Endodermal cell (in vitro differentiated cells): ENCODE results near the gene AMHR2. TPM values are rescaled to one million over a fixed set of nuclear protein-coding genes. Genes with fewer than 3 reads are reported as not detected.
A peak's percentile ranks its signal among the peaks of the same experiment; 100 is the strongest.

ENCODE experiments used
- DNase-seq: peaks from one replicate; pipeline ENCODE4 v3.0.0-alpha.2; 2017
- H3K27ac ChIP-seq: 2 replicates; pipeline ENCODE4 v1.5.1; 2013; ENCODE audit warnings: mild to moderate bottlenecking, low read depth, low read length, moderate library complexity
- H3K27me3 ChIP-seq: 2 replicates; pipeline ENCODE4 v1.6.1; 2013; ENCODE audit warnings: mild to moderate bottlenecking, low read length, moderate library complexity; ENCODE audit not compliant: insufficient read depth, control insufficient read depth, poor library complexity, severe bottlenecking
- H3K36me3 ChIP-seq: 2 replicates; pipeline ENCODE4 v1.7.0; 2013; ENCODE audit warnings: mild to moderate bottlenecking, low read length, moderate library complexity; ENCODE audit not compliant: control insufficient read depth, insufficient read depth
- H3K4me1 ChIP-seq: one replicate; pipeline ENCODE4 v1.7.0; 2013; ENCODE audit warnings: low read length; ENCODE audit not compliant: control insufficient read depth, insufficient read depth
- H3K4me3 ChIP-seq: 2 replicates; pipeline ENCODE4 v1.5.1; 2013; ENCODE audit warnings: mild to moderate bottlenecking, low read length, moderate library complexity
- H3K9ac ChIP-seq: 2 replicates; pipeline ENCODE4 v1.6.1; 2013; ENCODE audit warnings: mild to moderate bottlenecking, low read length, moderate library complexity; ENCODE audit not compliant: poor library complexity, severe bottlenecking; ENCODE audit errors: extremely low read depth
- H3K9me3 ChIP-seq: 2 replicates; pipeline ENCODE4 v1.6.1; 2013; ENCODE audit warnings: mild to moderate bottlenecking, low read length, moderate library complexity; ENCODE audit not compliant: control insufficient read depth
- H3K27ac Mint-ChIP-seq: 2 replicates; pipeline ENCODE4 v1.8.0; 2020; ENCODE audit warnings: mixed read lengths
- H3K27me3 Mint-ChIP-seq: 2 replicates; pipeline ENCODE4 v1.8.0; 2021; ENCODE audit warnings: mild to moderate bottlenecking, mixed read lengths; ENCODE audit not compliant: insufficient read depth
- H3K36me3 Mint-ChIP-seq: 2 replicates; pipeline ENCODE4 v1.8.0; 2020; ENCODE audit warnings: low read depth, mixed read lengths
- H3K4me1 Mint-ChIP-seq: 2 replicates; pipeline ENCODE4 v1.8.0; 2020; ENCODE audit warnings: mixed read lengths
- H3K4me3 Mint-ChIP-seq: 2 replicates; pipeline ENCODE4 v1.8.0; 2020; ENCODE audit warnings: mild to moderate bottlenecking, moderate library complexity, mixed read lengths
- H3K9me3 Mint-ChIP-seq: 2 replicates; pipeline ENCODE4 v1.8.0; 2020; ENCODE audit warnings: mild to moderate bottlenecking, mixed read lengths
- CTCF ChIP-seq: fragments of 200-600 bp; sonication (generic); conservative IDR thresholded peaks from 2 replicates; pipeline ENCODE4 v1.5.0; 2021; ENCODE audit warnings: antibody characterized with exemption, mild to moderate bottlenecking
- WGBS, 2 experiments: methylation state at CpG; one replicate each; pipeline versions ENCODE4 v1.1.5 to v1.1.7; 2013; ENCODE audit warnings: missing lambda C conversion rate in 2 of 2, mixed read lengths in 1 of 2; ENCODE audit not compliant: insufficient coverage in 1 of 2, insufficient read length in 1 of 2; 5-methylcytosine and 5-hydroxymethylcytosine counted together
- total RNA-seq, 2 donors: library from RNA; stranded (reverse); fragmentation: NEBNext Ultra II Directional in 1 of 2; extraction: Animal tissue kit (Norgen Biotek cat#: 25700) in 1 of 2; gene quantifications; 2 replicates in 1 of 2; 3 replicates in 1 of 2; pipeline ENCODE4 v1.2.1, GENCODE V29; 2021

AMHR2 gene
- total RNA-seq, 2 donors from 2014 or later = 17.1 to 23.6 TPM

DNA sequence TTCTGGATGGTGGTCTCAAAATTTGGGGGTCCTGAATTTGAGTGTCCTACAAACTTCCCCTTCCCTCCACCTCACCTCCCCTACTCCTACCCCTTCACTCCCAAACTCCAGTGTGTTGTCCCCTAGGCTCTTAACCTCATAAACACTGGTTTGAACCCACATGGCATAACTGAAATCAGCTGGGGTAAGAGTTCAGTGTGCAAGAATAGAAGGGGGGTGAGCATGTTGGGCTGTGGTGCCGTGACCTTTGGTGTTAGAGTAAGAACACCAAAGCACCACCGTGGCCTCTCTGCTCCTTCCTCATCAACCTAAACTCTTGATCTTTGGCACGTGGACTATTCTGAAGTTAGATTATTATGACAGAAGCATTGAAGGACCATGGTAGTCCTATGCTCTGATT is 39.3 kb downstream of the AMHR2 start:
- H3K4me1 ChIP-seq = peaks cover 14% of the 10 kb centered on the region

GRCh38 chr12:53463802-53464560 is 40.3 kb downstream of the AMHR2 start:
- H3K4me1 ChIP-seq = peaks cover 14% of the 10 kb centered on the region
- peaks cover 80% of the 10 kb centered on the region for H3K4me1 Mint-ChIP-seq
- no peak overlapping the region for H3K27ac ChIP-seq
- no peak for TF ChIP-seq CTCF
- no peak overlapping the region for H3K27ac Mint-ChIP-seq
- peaks cover 92% of the 10 kb centered on the region for H3K36me3 Mint-ChIP-seq
- H3K4me3 Mint-ChIP-seq = no peak overlapping the region
- H3K9me3 Mint-ChIP-seq = no peaks in the 10 kb centered on the region
- no peak overlapping the region for H3K9ac ChIP-seq
- H3K27me3 ChIP-seq = no peaks in the 10 kb centered on the region
- peak overlapping the region; percentile 14 for H3K4me3 ChIP-seq
- peaks cover 98% of the 10 kb centered on the region for H3K36me3 ChIP-seq
- no peaks in the 10 kb centered on the region for H3K9me3 ChIP-seq
- H3K27me3 Mint-ChIP-seq = no peaks in the 10 kb centered on the region
- peak; percentile 52 for DNase-seq
- WGBS, 2 experiments = 79 to 96% methylated on average over 4 to 5 of the region's 5 CpGs

More for the DNA sequence above, 39.3 kb downstream of the AMHR2 start:
- H3K4me3 ChIP-seq = peak overlapping the region; percentile 14
- no peak overlapping the region for H3K4me3 Mint-ChIP-seq
- no peak for TF ChIP-seq CTCF
- DNase-seq = peak; percentile 49
- peaks cover 98% of the 10 kb centered on the region for H3K36me3 ChIP-seq
- peaks cover 79% of the 10 kb centered on the region for H3K4me1 Mint-ChIP-seq
- H3K9me3 ChIP-seq = no peaks in the 10 kb centered on the region
- no peak overlapping the region for H3K27ac Mint-ChIP-seq
- 93% methylated on average over 3 of the region's 3 CpGs; no CpG with 5 or more reads in 1 of the 2 experiments for WGBS, 2 experiments
- H3K9ac ChIP-seq = no peak overlapping the region
- H3K9me3 Mint-ChIP-seq = no peaks in the 10 kb centered on the region
- H3K27me3 Mint-ChIP-seq = no peaks in the 10 kb centered on the region
- H3K27me3 ChIP-seq = no peaks in the 10 kb centered on the region
- H3K27ac ChIP-seq = no peak overlapping the region
- H3K36me3 Mint-ChIP-seq = peaks cover 92% of the 10 kb centered on the region

GRCh38 chr12:53464685-53465418 is 41.2 kb downstream of the AMHR2 start:
- Histone ChIP-seq H3K9ac (no peak overlapping the region), H3K27ac (peak overlapping the region; percentile 2), H3K27me3 (no peaks in the 10 kb centered on the region), H3K36me3 (peaks cover 98% of the 10 kb centered on the region), H3K4me3 (no peak overlapping the region), H3K9me3 (no peaks in the 10 kb centered on the region), H3K4me1 (peaks cover 14% of the 10 kb centered on the region)
- DNase-seq = peak; percentile 66
- Mint-ChIP-seq H3K27ac (peak overlapping the region; percentile 75), H3K9me3 (no peaks in the 10 kb centered on the region), H3K4me1 (peaks cover 74% of the 10 kb centered on the region), H3K4me3 (peak overlapping the region; percentile 33), H3K36me3 (peaks cover 94% of the 10 kb centered on the region), H3K27me3 (no peaks in the 10 kb centered on the region)
- WGBS, 2 experiments = 86 to 92% methylated on average over 1 to 9 of the region's 11 CpGs
- TF ChIP-seq CTCF = no peak
